Skeletal muscle satellite cell (primary cell): ENCODE data around the gene CABP7.

Experiments
- H3K27me3 ChIP-seq: 2 replicates; pipeline ENCODE4 v1.7.0; 2013; ENCODE audit warnings: low read length; ENCODE audit not compliant: control insufficient read depth, insufficient read depth
- H3K36me3 ChIP-seq: 2 replicates; pipeline ENCODE4 v1.7.0; 2013; ENCODE audit warnings: mild to moderate bottlenecking, control low read depth, low read length; ENCODE audit not compliant: insufficient read depth
- H3K4me1 ChIP-seq: 2 replicates; pipeline ENCODE4 v1.7.0; 2013; ENCODE audit warnings: low read length; ENCODE audit not compliant: control insufficient read depth, insufficient read depth
- H3K4me2 ChIP-seq: 2 replicates; pipeline ENCODE4 v1.7.0; 2013; ENCODE audit warnings: mild to moderate bottlenecking, low read length
- H3K4me3 ChIP-seq: 2 replicates; pipeline ENCODE4 v1.7.0; 2013; ENCODE audit warnings: low read length
- H3K9ac ChIP-seq: 2 replicates; pipeline ENCODE4 v1.7.0; 2013; ENCODE audit warnings: mild to moderate bottlenecking, low read depth, low read length, moderate library complexity
- H3K9me3 ChIP-seq: replicated peaks from 2 replicates; pipeline ENCODE4 v1.7.0; 2013; ENCODE audit warnings: mild to moderate bottlenecking, control low read depth, low read length

The CABP7 gene

GRCh38 chr22:29739346-29739875 lies 19.6 kb downstream of the CABP7 start:
- Histone ChIP-seq H3K9me3 (no peaks in the 10 kb centered on the region), H3K4me2 (no peak overlapping the region), H3K36me3 (peaks cover 18% of the 10 kb centered on the region), H3K4me1 (peaks cover under 1% of the 10 kb centered on the region), H3K9ac (no peak overlapping the region), H3K4me3 (no peak overlapping the region), H3K27me3 (no peaks in the 10 kb centered on the region)

- H3K4me3 ChIP-seq, result no peak overlapping the region
- no peak overlapping the region for H3K4me2 ChIP-seq
- no peak overlapping the region for H3K9ac ChIP-seq
- peaks cover 18% of the 10 kb centered on the region for H3K36me3 ChIP-seq
- no peaks in the 10 kb centered on the region for H3K27me3 ChIP-seq
- H3K9me3 ChIP-seq, result no peaks in the 10 kb centered on the region
- H3K4me1 ChIP-seq, result peaks cover 7% of the 10 kb centered on the region
Measured at GRCh38 chr22:29740216-29740615, 20.4 kb downstream of the CABP7 start.

GRCh38 chr22:29741926-29742325 lies 22.1 kb downstream of the CABP7 start:
- peaks cover 12% of the 10 kb centered on the region for H3K36me3 ChIP-seq
- peaks cover 11% of the 10 kb centered on the region for H3K4me1 ChIP-seq
- no peak overlapping the region for H3K9ac ChIP-seq
- no peaks in the 10 kb centered on the region for H3K27me3 ChIP-seq
- H3K4me3 ChIP-seq, result no peak overlapping the region
- no peaks in the 10 kb centered on the region for H3K9me3 ChIP-seq
- no peak overlapping the region for H3K4me2 ChIP-seq

GRCh38 chr22:29742326-29742725 lies 22.5 kb downstream of the CABP7 start:
- Histone ChIP-seq H3K9me3 (no peaks in the 10 kb centered on the region), H3K4me2 (no peak overlapping the region), H3K4me1 (peaks cover 11% of the 10 kb centered on the region), H3K27me3 (no peaks in the 10 kb centered on the region), H3K4me3 (no peak overlapping the region), H3K9ac (no peak overlapping the region), H3K36me3 (peaks cover 12% of the 10 kb centered on the region)

- Histone ChIP-seq H3K4me2 (no peak overlapping the region), H3K9me3 (no peaks in the 10 kb centered on the region), H3K4me3 (no peak overlapping the region), H3K27me3 (no peaks in the 10 kb centered on the region), H3K36me3 (peaks cover 12% of the 10 kb centered on the region), H3K4me1 (peaks cover 11% of the 10 kb centered on the region), H3K9ac (no peak overlapping the region)
Measured at GRCh38 chr22:29744902-29745301, 25.1 kb downstream of the CABP7 start.

GRCh38 chr22:29747832-29748231 lies 28.0 kb downstream of the CABP7 start:
- no peak overlapping the region for H3K4me2 ChIP-seq
- no peak overlapping the region for H3K9ac ChIP-seq
- H3K36me3 ChIP-seq, result peaks cover 2% of the 10 kb centered on the region
- no peaks in the 10 kb centered on the region for H3K9me3 ChIP-seq
- H3K27me3 ChIP-seq, result no peaks in the 10 kb centered on the region
- H3K4me1 ChIP-seq, result peaks cover 11% of the 10 kb centered on the region
- H3K4me3 ChIP-seq, result no peak overlapping the region

- Histone ChIP-seq H3K4me2 (no peak overlapping the region), H3K4me3 (no peak overlapping the region), H3K36me3 (peaks cover 2% of the 10 kb centered on the region), H3K27me3 (no peaks in the 10 kb centered on the region), H3K9me3 (no peaks in the 10 kb centered on the region), H3K4me1 (peaks cover 11% of the 10 kb centered on the region), H3K9ac (no peak overlapping the region)
Measured at GRCh38 chr22:29748248-29748893, 28.6 kb downstream of the CABP7 start.

GRCh38 chr22:29750029-29750428 lies 30.2 kb downstream of the CABP7 start:
- Histone ChIP-seq H3K27me3 (no peaks in the 10 kb centered on the region), H3K36me3 (peaks cover 2% of the 10 kb centered on the region), H3K4me3 (no peak overlapping the region), H3K4me1 (peaks cover 6% of the 10 kb centered on the region), H3K9me3 (no peaks in the 10 kb centered on the region), H3K4me2 (no peak overlapping the region), H3K9ac (no peak overlapping the region)

- H3K27me3 ChIP-seq, result no peaks in the 10 kb centered on the region
- H3K36me3 ChIP-seq, result peaks cover 2% of the 10 kb centered on the region
Measured at GRCh38 chr22:29750559-29751538, 31.0 kb downstream of the CABP7 start.

GRCh38 chr22:29751669-29752068 lies 31.9 kb downstream of the CABP7 start:
- no peaks in the 10 kb centered on the region for H3K4me1 ChIP-seq
- H3K36me3 ChIP-seq, result peaks cover 2% of the 10 kb centered on the region
- no peaks in the 10 kb centered on the region for H3K9me3 ChIP-seq
- no peak overlapping the region for H3K4me2 ChIP-seq
- H3K9ac ChIP-seq, result no peak overlapping the region
- no peaks in the 10 kb centered on the region for H3K27me3 ChIP-seq
- no peak overlapping the region for H3K4me3 ChIP-seq

More at GRCh38 chr22:29750559-29751538, 31.0 kb downstream of the CABP7 start:
- H3K4me3 ChIP-seq, result no peak overlapping the region
- no peaks in the 10 kb centered on the region for H3K4me1 ChIP-seq
- no peak overlapping the region for H3K4me2 ChIP-seq
- no peak overlapping the region for H3K9ac ChIP-seq
- no peaks in the 10 kb centered on the region for H3K9me3 ChIP-seq

GRCh38 chr22:29753808-29754657 lies 34.2 kb downstream of the CABP7 start:
- Histone ChIP-seq H3K9me3 (no peaks in the 10 kb centered on the region), H3K4me1 (no peaks in the 10 kb centered on the region), H3K4me2 (no peak overlapping the region), H3K4me3 (no peak overlapping the region), H3K9ac (no peak overlapping the region), H3K36me3 (no peaks in the 10 kb centered on the region), H3K27me3 (no peaks in the 10 kb centered on the region)
